GM12864 (cell line): ENCODE results near the gene SAE1.

Experiments
- DNase-seq: peaks from one replicate; pipeline ENCODE4 v3.0.0-alpha.2; 2011; ENCODE audit warnings: low read depth
- H3K4me3 ChIP-seq: 2 replicates; pipeline ENCODE4 v1.5.1; 2011; ENCODE audit warnings: mild to moderate bottlenecking, low read depth, low read length, control low read depth
- CTCF ChIP-seq: IDR thresholded peaks from 2 replicates; pipeline ENCODE4 v1.5.1; 2011; ENCODE audit warnings: low read depth, mild to moderate bottlenecking, moderate library complexity, low read length, control low read depth, inconsistent platforms; ENCODE audit errors: missing control alignments

The SAE1 gene

GRCh38 chr19:47161876-47162489, 31.3 kb downstream of the SAE1 start:
- H3K4me3 ChIP-seq, result no peak overlapping the region
- TF ChIP-seq CTCF, result no peak
- DNase-seq, result no peak

GRCh38 chr19:47168065-47168464, 37.4 kb downstream of the SAE1 start:
- no peak overlapping the region for H3K4me3 ChIP-seq
- no peak for TF ChIP-seq CTCF
- no peak for DNase-seq

GRCh38 chr19:47172666-47173455, 42.2 kb downstream of the SAE1 start:
- DNase-seq, result no peak
- H3K4me3 ChIP-seq, result no peak overlapping the region
- TF ChIP-seq CTCF, result no peak

- H3K4me3 ChIP-seq, result no peak overlapping the region
- no peak for TF ChIP-seq CTCF
- DNase-seq, result no peak
Measured at GRCh38 chr19:47176071-47176626, 45.5 kb downstream of the SAE1 start.

- no peak for DNase-seq
- H3K4me3 ChIP-seq, result no peak overlapping the region
- TF ChIP-seq CTCF, result no peak
Measured at GRCh38 chr19:47176627-47177090, 46.0 kb downstream of the SAE1 start.

GRCh38 chr19:47179653-47180310, 49.1 kb downstream of the SAE1 start:
- no peak overlapping the region for H3K4me3 ChIP-seq
- TF ChIP-seq CTCF, result no peak
- no peak for DNase-seq
